NCI-H2029 (cell line): ENCODE data around the gene MATCAP1.
A peak's percentile ranks its signal among the peaks of the same experiment; 100 is the strongest.

Source experiments
- DNase-seq: peaks from one replicate; lab custom pipeline; 2025; lab: John Stamatoyannopoulos, UW

MATCAP1 gene

DNA sequence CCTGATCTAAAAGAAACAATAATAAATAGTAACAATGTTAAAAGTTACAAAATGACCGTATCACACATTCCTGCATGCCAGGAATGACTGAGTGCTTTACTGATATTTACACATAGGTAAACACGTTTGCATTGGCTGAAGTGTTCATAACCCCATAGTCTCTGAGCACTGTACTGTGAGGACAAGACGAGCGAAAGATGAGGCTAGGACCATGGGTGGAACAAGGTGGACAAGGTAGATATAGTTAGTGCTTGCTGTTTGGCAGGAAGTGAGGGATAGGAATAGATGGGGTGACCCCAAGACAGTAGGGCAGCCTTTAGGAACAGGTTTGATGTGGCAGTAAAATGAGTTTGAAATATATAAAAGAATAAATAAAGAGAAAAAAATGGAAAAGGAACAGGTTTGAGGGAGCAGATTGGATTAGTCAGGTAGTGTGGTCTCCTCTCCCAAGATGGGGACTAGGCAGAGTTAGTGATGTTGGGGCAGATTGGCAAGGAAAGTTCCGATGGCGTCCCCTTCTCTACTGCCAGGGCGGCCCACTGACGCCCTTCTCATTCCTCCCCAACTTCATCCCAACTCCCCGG is 7.7 kb upstream of the MATCAP1 start:
- DNase-seq, result no peak

- DNase-seq, result no peak
These were observed 7.0 kb upstream of the MATCAP1 start for GRCh38 chr16:67190448-67191399.

GRCh38 chr16:67190041-67190440 is 6.3 kb upstream of the MATCAP1 start, which contains the start of gene EXOC3L1:
EXOC3L1 (minus strand) TSS chr16:67190136; CDS start chr16:67189676, 460 bp downstream.
- no peak for DNase-seq

- no peak for DNase-seq
These were observed 5.0 kb upstream of the MATCAP1 start for GRCh38 chr16:67188798-67189197.

GRCh38 chr16:67188323-67188722 is 4.6 kb upstream of the MATCAP1 start:
- no peak for DNase-seq

DNA sequence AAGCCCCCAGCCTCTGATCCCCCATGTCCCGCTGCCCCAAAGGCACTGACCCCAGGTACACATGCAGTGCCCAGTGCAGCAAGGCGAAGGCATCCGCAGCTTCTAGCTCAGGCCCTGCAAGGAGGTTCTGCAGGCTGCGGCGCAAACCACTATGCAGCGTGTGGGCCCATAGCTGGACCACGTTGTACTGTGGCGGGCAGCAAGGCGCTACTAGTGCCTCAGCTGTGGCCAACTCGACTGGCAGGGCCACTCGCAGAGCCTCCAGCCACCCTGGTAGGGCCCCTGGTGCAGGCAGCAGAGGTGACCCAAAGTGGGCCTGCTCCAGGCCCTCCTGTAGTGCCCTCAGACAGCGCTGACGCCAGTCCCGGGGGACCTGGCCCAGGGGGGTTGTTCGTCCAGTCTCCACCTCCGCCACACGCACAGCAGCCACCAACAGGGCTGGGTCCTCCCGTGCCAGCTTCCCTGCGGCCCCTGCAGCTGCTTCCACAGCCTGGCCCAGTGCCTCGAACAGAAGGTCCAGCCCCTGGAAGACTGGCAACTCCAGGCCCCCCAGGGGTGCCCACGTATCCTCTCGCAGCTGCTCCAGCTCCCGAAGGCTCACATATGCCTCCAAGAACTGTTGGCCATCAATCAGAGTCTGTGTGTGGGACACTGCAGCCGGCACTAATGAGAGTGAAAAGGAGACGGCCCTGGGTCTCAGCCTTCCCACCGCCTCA is 3.6 kb upstream of the MATCAP1 start:
- no peak for DNase-seq

GRCh38 chr16:67186550-67186950 is 2.8 kb upstream of the MATCAP1 start:
- DNase-seq, result no peak

- no peak for DNase-seq
These were observed 1.9 kb upstream of the MATCAP1 start for GRCh38 chr16:67185651-67186134.

GRCh38 chr16:67184995-67185650 is 1.4 kb upstream of the MATCAP1 start:
- peak; percentile 51 for DNase-seq

DNA sequence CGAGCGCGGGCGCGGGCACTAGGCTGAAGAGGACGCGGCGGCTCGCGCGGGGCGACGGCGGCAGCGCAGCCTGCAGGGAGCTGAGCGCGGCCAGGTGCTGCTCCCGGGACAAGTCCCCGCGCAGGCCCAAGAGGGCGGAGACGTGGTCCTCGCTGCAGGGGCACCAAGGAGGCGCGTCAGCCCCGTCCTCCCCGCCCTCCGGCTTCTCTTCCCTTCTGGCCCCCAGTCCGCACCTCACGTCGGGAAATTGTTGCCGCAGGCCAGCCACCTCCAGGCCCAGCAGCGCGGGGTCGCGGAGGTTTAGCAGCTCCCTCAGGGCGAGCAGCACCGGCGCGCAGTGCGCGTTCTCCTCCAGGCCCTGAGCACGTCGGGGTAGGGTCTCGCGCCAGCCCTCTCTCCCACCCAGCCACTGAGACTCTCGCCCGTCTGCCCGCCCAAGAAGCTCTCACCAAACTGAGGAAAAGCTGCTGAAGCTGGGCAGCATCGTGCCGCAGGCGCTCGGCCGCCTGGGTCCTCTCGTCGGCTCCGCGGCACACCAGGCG is 761 bp upstream of the MATCAP1 start:
- no peak for DNase-seq

GRCh38 chr16:67183284-67183626 is 508 bp downstream of the MATCAP1 start:
- no peak for DNase-seq

- no peak for DNase-seq
These were observed 1.5 kb downstream of the MATCAP1 start for GRCh38 chr16:67182288-67182687.

DNA sequence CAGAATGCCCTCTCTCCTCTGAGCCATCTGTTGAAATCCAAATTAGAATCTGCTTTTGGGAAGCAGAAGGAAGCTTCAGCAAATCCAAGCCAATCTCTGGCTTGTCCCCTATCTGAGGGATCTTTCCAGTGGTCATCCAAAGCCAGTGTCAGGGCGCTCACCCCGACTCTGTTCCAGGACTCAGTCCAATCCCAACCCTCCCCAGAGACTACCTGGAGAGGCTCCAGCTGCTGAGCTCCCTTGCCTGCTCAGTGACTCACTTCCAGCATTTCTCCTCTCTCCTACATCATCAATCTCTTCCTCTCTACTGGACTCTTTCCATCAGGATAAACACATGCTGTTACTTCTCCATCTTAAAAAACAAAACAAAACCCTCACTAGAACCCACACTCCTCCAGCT is 2.4 kb downstream of the MATCAP1 start:
- no peak for DNase-seq

DNA sequence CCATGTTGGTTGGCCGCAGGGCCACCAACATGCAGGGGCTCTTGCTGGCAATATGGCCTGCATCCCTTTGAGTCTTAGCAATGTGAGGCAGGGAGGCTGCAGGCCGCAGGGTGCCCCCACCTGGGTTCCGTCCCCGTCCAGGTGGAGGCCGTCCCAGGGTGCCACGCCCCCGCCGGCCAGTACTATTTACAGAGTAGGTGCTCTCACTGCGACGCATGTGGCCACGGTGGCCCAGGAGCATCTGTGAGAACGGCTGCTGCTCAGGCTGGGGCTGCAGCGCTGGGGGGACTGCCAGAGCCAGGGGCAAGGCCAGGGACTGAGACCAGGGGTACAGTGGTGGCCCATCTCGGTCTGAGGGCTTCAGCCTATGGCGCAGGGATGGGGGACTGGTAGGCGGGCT is 3.6 kb downstream of the MATCAP1 start:
- DNase-seq, result no peak

DNA sequence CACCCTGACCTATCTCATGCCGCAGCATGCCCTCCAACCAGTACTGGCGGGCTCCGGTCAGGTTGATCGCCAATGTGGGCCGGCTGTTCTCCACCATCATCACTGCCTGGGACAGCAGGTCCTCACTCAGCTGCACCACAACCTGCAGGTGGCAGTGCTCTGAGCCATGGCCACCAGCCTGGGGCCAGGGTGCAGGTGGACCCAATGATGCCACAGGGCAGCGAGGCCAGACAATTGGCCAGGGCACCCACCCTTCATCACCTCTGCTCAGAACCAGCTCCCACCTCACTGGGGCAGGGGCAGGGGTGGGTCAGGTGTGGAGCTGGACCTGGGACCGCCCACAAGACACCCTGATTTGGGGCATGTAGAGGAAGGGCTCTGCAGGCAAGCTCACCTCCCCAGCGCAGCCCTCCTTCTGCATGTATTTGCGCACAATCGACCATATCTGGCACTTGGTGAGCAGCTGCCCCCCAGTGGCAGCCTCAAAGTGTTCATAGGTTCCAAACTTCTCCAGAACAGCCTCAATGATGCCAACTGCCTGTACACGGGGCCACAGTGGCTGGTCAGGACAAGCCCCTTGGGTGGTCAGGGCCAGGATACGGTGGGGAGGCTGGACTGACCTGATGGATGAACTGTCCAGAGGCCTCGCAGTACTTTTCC is 4.2 kb downstream of the MATCAP1 start:
- DNase-seq, result no peak

GRCh38 chr16:67177743-67178699 is 5.7 kb downstream of the MATCAP1 start:
- peak; percentile 81 for DNase-seq

- no peak for DNase-seq
These were observed 7.1 kb downstream of the MATCAP1 start for GRCh38 chr16:67176662-67177061.

DNA sequence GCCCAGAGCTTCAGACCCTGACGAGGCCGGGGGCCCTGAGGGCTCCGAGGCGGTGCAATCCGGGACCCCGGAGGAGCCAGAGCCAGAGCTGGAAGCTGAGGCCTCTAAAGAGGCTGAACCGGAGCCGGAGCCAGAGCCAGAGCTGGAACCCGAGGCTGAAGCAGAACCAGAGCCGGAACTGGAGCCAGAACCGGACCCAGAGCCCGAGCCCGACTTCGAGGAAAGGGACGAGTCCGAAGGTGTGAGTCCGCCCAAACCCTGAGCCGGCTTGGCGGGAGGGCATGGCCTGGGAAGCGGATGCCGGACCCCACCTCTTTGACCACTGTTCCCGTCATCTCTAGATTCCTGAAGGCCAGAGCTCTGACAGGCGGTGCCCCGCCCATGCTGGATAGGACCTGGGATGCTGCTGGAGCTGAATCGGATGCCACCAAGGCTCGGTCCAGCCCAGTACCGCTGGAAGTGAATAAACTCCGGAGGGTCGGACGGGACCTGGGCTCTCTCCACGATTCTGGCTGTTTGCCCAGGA is 9.0 kb downstream of the MATCAP1 start:
- DNase-seq, result no peak

- DNase-seq, result peak; percentile 65
These were observed 9.7 kb downstream of the MATCAP1 start for GRCh38 chr16:67173808-67174705.
